K562 (cell line): ENCODE measurements around the gene RASSF3. TPM values are rescaled to one million over a fixed set of nuclear protein-coding genes. Genes with fewer than 3 reads are reported as not detected.
A peak's percentile ranks its signal among the peaks of the same experiment; 100 is the strongest.

ENCODE experiments used
- ATF3 ChIP-seq, 2 experiments: fragments of 450-650 bp in 1 of 2; sonication (generic) in 1 of 2; formaldehyde crosslinking in 1 of 2; IDR thresholded peaks in 1 of 2; conservative IDR thresholded peaks in 1 of 2; 2 replicates each; pipeline versions ENCODE4 v1.6.1 to v1.8.1; 2016 to 2023; ENCODE audit warnings: mild to moderate bottlenecking in 2 of 2, moderate library complexity in 2 of 2, inconsistent platforms in 1 of 2, missing genetic modification reagents in 1 of 2
- HMBOX1 ChIP-seq: sonication (generic); IDR thresholded peaks from 2 replicates; pipeline ENCODE4 v1.6.1; 2016
- JUN ChIP-seq, 2 experiments: sonication (generic) in 1 of 2; formaldehyde crosslinking in 1 of 2; IDR thresholded peaks; 2 replicates each; pipeline versions ENCODE4 v1.6.1 to v1.8.0; 2012 to 2022; ENCODE audit warnings: borderline replicate concordance in 2 of 2, mild to moderate bottlenecking in 2 of 2, improper control_type of control experiment in 1 of 2, low read depth in 1 of 2, low read length in 1 of 2, missing genetic modification reagents in 1 of 2
- JUND ChIP-seq, 2 experiments: IDR thresholded peaks; 2 replicates in 1 of 2; 3 replicates in 1 of 2; pipeline ENCODE4 v1.6.1; 2011; ENCODE audit warnings: borderline replicate concordance in 2 of 2, low read depth in 2 of 2, low read length in 2 of 2, improper control_type of control experiment in 1 of 2, missing biosample characterization in 1 of 2, missing genetic modification characterization in 1 of 2, missing genetic modification reagents in 1 of 2
- NFIC ChIP-seq: fragments of 450-650 bp; IDR thresholded peaks from 2 replicates; pipeline ENCODE4 v1.6.1; 2017; ENCODE audit warnings: mild to moderate bottlenecking, inconsistent platforms
- RHOXF2B ChIP-seq: fragments of 250-450 bp; sonication (Bioruptor Pico); conservative IDR thresholded peaks from 2 replicates; pipeline ENCODE4 v1.5.1; 2021
- SMARCA4 ChIP-seq: fragments of 450-650 bp; IDR thresholded peaks from 2 replicates; pipeline ENCODE4 v1.6.1; 2016
- TBL1XR1 ChIP-seq, 2 experiments: IDR thresholded peaks; 2 replicates each; pipeline ENCODE4 v1.6.1; 2012; ENCODE audit warnings: improper control_type of control experiment in 2 of 2, low read length in 2 of 2, mild to moderate bottlenecking in 1 of 2
- ZNF175 ChIP-seq: fragments of 200-800 bp; sonication (Bioruptor generic); IDR thresholded peaks from 2 replicates; pipeline ENCODE4 v1.6.1; 2016; ENCODE audit warnings: low read depth, mild to moderate bottlenecking, missing genetic modification characterization, missing compliant biosample characterization
- ZNF23 ChIP-seq: fragments of 250-450 bp; sonication (Bioruptor Pico); IDR thresholded peaks from 2 replicates; pipeline ENCODE4 v1.4.0; 2020; ENCODE audit warnings: mild to moderate bottlenecking
- ZNF561 ChIP-seq: fragments of 450-650 bp; formaldehyde crosslinking; conservative IDR thresholded peaks from 2 replicates; pipeline ENCODE4 v1.4.0; 2020; ENCODE audit warnings: mild to moderate bottlenecking, moderate library complexity
- polyA plus RNA-seq, 8 experiments: library from polyadenylated mRNA; depleted of rRNA in 4 of 8; stranded (reverse) in 5 of 8; unstranded in 3 of 8; fragments of >200 nt; fragmentation: Nextera tagmentation in 2 of 8; fragmentation: Illumina TruSeq in 1 of 8; extraction: Ambion mirVana in 2 of 8; extraction: Trizol in 1 of 8; gene quantifications; 2 replicates each; pipeline versions ENCODE4 v1.2.1 to v1.2.3, GENCODE V29; 2011 to 2014; ENCODE audit warnings: inconsistent platforms in 1 of 8, missing spikeins in 1 of 8
- total RNA-seq, 7 experiments: library from RNA; depleted of rRNA in 6 of 7; stranded (reverse); fragments of >200 nt in 6 of 7; fragmentation: Illumina TruSeq in 2 of 7; extraction: Trizol in 2 of 7; gene quantifications; 2 replicates each; pipeline versions ENCODE4 v1.2.1 to v1.2.3, GENCODE V29; 2011 to 2021; ENCODE audit warnings: low replicate concordance in 1 of 7

The RASSF3 gene
- total and polyA plus RNA-seq, 9 of the 15 experiments (the other 6 are each of a cell fraction or from before 2014, with no cell fraction given), result 3.7 to 39.2 (median 20.2) TPM

- TF ChIP-seq JUN (IDR thresholded peaks at IDR 0.05; ENCODE audit: borderline replicate concordance, low read depth, low read length), result 0 out of 2 replicates have a peak, but pooled peaks have one; percentile 42
- TF ChIP-seq JUN (CRISPR knock-in tag; IDR thresholded peaks at IDR 0.05; ENCODE audit: borderline replicate concordance), result no peak
- peak; percentile 87 for TF ChIP-seq JUND (IDR thresholded peaks at IDR 0.05; ENCODE audit: borderline replicate concordance, low read depth, low read length)
- peak; percentile 78; the same call in 1 of the 3 replicates for TF ChIP-seq JUND (tag; IDR thresholded peaks at IDR 0.05; ENCODE audit: borderline replicate concordance, low read depth, low read length)
- TF ChIP-seq NFIC, result peak; percentile 43; the same call in 1 of the 2 replicates
- TF ChIP-seq ZNF561, result no peak
- peak; percentile 58; the same call in 1 of the 2 replicates for TF ChIP-seq SMARCA4
- TF ChIP-seq HMBOX1, result peak; percentile 88
- TF ChIP-seq ATF3 (IDR thresholded peaks at IDR 0.05), result peak; percentile 74
- TF ChIP-seq ATF3 (CRISPR knock-in tag; conservative IDR thresholded peaks at IDR 0.05), result no peak
- TF ChIP-seq ZNF175, result no peak
- TF ChIP-seq TBL1XR1 (IDR thresholded peaks at IDR 0.05; ENCODE audit: low read length in 2 of 2), result no peak
- TF ChIP-seq RHOXF2B (CRISPR knock-in tag), result no peak
- no peak for TF ChIP-seq ZNF23 (CRISPR knock-in tag)
- TF ChIP-seq, all 486 proteins: peak for 13
Observed at GRCh38 chr12:64633940-64634337, 23.6 kb downstream of the RASSF3 start (continued).
